HEK293 (cell line): ENCODE data around the gene FPGS.
A peak's percentile ranks its signal among the peaks of the same experiment; 100 is the strongest.

Experiments
- CTCF ChIA-PET: fragments of 350-600 bp; formaldehyde crosslinking; extraction: SDS; loops from one replicate; lab custom pipeline; 2021; ENCODE audit warnings: antibody characterized with exemption; lab: Yijun Ruan, JAX
- POLR2A ChIA-PET: fragments of 300-600 bp; formaldehyde crosslinking; extraction: SDS; loops from one replicate; lab custom pipeline; 2020; ENCODE audit warnings: antibody characterized with exemption, inconsistent platforms; lab: Yijun Ruan, JAX
- H3K27ac ChIP-seq: fragments of 200-500 bp; sonication (Bioruptor generic); 2 replicates; pipeline ENCODE4 v1.5.1; 2014; ENCODE audit warnings: low read depth, low read length, control low read depth, inconsistent platforms; ENCODE audit errors: extremely low read depth
- H3K36me3 ChIP-seq, 2 experiments: fragments of 200-500 bp in 1 of 2; sonication (Bioruptor generic) in 1 of 2; 1 replicate in 1 of 2; 2 replicates in 1 of 2; pipeline ENCODE4 v1.5.1; 2014 to 2017; ENCODE audit warnings: inconsistent platforms in 2 of 2, low read length in 2 of 2; ENCODE audit not compliant: control insufficient read depth in 2 of 2, insufficient read depth in 1 of 2
- H3K4me1 ChIP-seq: fragments of 200-500 bp; sonication (Bioruptor generic); 2 replicates; pipeline ENCODE4 v1.5.1; 2014; ENCODE audit warnings: mild to moderate bottlenecking, low read length, inconsistent platforms; ENCODE audit not compliant: control insufficient read depth, insufficient read depth
- H3K4me3 ChIP-seq: 2 replicates; pipeline ENCODE4 v1.5.1; 2011; ENCODE audit warnings: low read depth, mild to moderate bottlenecking, control low read depth, low read length, moderate library complexity
- H3K9me3 ChIP-seq: fragments of 200-500 bp; sonication (Bioruptor generic); 2 replicates; pipeline ENCODE4 v1.5.1; 2014; ENCODE audit warnings: low read depth, low read length, inconsistent platforms; ENCODE audit not compliant: control insufficient read depth, insufficient read depth
- ATF2 ChIP-seq: fragments of 450-650 bp; formaldehyde crosslinking; IDR thresholded peaks from 2 replicates; pipeline ENCODE4 v1.5.1; 2016; ENCODE audit warnings: missing biosample characterization, missing genetic modification characterization, low read depth
- ELK4 ChIP-seq: IDR thresholded peaks from 2 replicates; pipeline ENCODE4 v1.6.1; 2011; ENCODE audit warnings: mild to moderate bottlenecking, low read depth, low read length, borderline replicate concordance
- KLF16 ChIP-seq: fragments of 450-650 bp; formaldehyde crosslinking; IDR thresholded peaks from 2 replicates; pipeline ENCODE4 v1.5.1; 2017; ENCODE audit warnings: missing biosample characterization, missing genetic modification characterization
- PRDM2 ChIP-seq: fragments of 450-650 bp; formaldehyde crosslinking; IDR thresholded peaks from 2 replicates; pipeline ENCODE4 v1.5.1; 2016; ENCODE audit warnings: missing biosample characterization, missing genetic modification characterization, borderline replicate concordance
- ZFP3 ChIP-seq: fragments of 450-650 bp; formaldehyde crosslinking; IDR thresholded peaks from 2 replicates; pipeline ENCODE4 v1.5.1; 2016; ENCODE audit warnings: low read depth, missing biosample characterization, missing genetic modification characterization
- ZNF157 ChIP-seq: fragments of 450-650 bp; formaldehyde crosslinking; IDR thresholded peaks from 2 replicates; pipeline ENCODE4 v1.5.1; 2016; ENCODE audit warnings: missing biosample characterization, missing genetic modification characterization
- ZNF169 ChIP-seq: fragments of 450-650 bp; formaldehyde crosslinking; IDR thresholded peaks from 2 replicates; pipeline ENCODE4 v1.5.1; 2016; ENCODE audit warnings: missing biosample characterization, missing genetic modification characterization
- ZNF2 ChIP-seq: fragments of 450-650 bp; formaldehyde crosslinking; IDR thresholded peaks from 2 replicates; pipeline ENCODE4 v1.5.1; 2016; ENCODE audit warnings: missing biosample characterization, missing genetic modification characterization
- ZNF214 ChIP-seq: fragments of 450-650 bp; formaldehyde crosslinking; IDR thresholded peaks from 2 replicates; pipeline ENCODE4 v1.5.1; 2017; ENCODE audit warnings: missing biosample characterization, mild to moderate bottlenecking, missing genetic modification characterization, borderline replicate concordance
- ZNF26 ChIP-seq: fragments of 450-650 bp; formaldehyde crosslinking; IDR thresholded peaks from 2 replicates; pipeline ENCODE4 v1.5.1; 2016; ENCODE audit warnings: missing biosample characterization, missing genetic modification characterization
- ZNF341 ChIP-seq: fragments of 450-650 bp; formaldehyde crosslinking; IDR thresholded peaks from 2 replicates; pipeline ENCODE4; 2016; ENCODE audit warnings: low read depth, missing biosample characterization, missing genetic modification characterization
- ZNF488 ChIP-seq: fragments of 450-650 bp; formaldehyde crosslinking; IDR thresholded peaks from 2 replicates; pipeline ENCODE4 v1.5.1; 2016; ENCODE audit warnings: missing biosample characterization, missing genetic modification characterization
- ZNF529 ChIP-seq: fragments of 450-650 bp; formaldehyde crosslinking; IDR thresholded peaks from 2 replicates; pipeline ENCODE4 v1.5.1; 2017; ENCODE audit warnings: missing genetic modification characterization, missing biosample characterization; ENCODE audit not compliant: insufficient replicate concordance
- ZNF548 ChIP-seq: fragments of 450-650 bp; formaldehyde crosslinking; IDR thresholded peaks from 2 replicates; pipeline ENCODE4 v1.5.1; 2016; ENCODE audit warnings: missing biosample characterization, missing genetic modification characterization
- ZNF623 ChIP-seq: fragments of 450-650 bp; formaldehyde crosslinking; IDR thresholded peaks from 2 replicates; pipeline ENCODE4 v1.5.1; 2016; ENCODE audit warnings: missing biosample characterization, missing genetic modification characterization
- ZNF629 ChIP-seq: fragments of 450-650 bp; formaldehyde crosslinking; IDR thresholded peaks from 2 replicates; pipeline ENCODE4 v1.5.1; 2017; ENCODE audit warnings: missing biosample characterization, missing genetic modification characterization
- ZNF768 ChIP-seq: fragments of 450-650 bp; formaldehyde crosslinking; IDR thresholded peaks from 2 replicates; pipeline ENCODE4 v1.5.1; 2018; ENCODE audit warnings: missing biosample characterization, mild to moderate bottlenecking, missing genetic modification characterization
- ZSCAN5A ChIP-seq: fragments of 450-650 bp; formaldehyde crosslinking; IDR thresholded peaks from 2 replicates; pipeline ENCODE4 v1.5.1; 2016; ENCODE audit warnings: missing biosample characterization, missing genetic modification characterization

Gene FPGS

GRCh38 chr9:127793093-127793708, 9.5 kb upstream of the FPGS start:
- H3K9me3 ChIP-seq = no peaks in the 10 kb centered on the region
- no peak for TF ChIP-seq ELK4
- TF ChIP-seq ZNF26 (tag by site-specific recombination) = no peak
- TF ChIP-seq ATF2 (tag by site-specific recombination) = no peak
- no peak for TF ChIP-seq ZNF548 (tag by site-specific recombination)
- TF ChIP-seq ZNF529 (tag by site-specific recombination) = no peak
- TF ChIP-seq ZNF214 (tag by site-specific recombination) = no peak
- no peak for TF ChIP-seq ZNF629
- TF ChIP-seq PRDM2 = no peak
- no peak for TF ChIP-seq ZNF488
- no peak for TF ChIP-seq ZNF157
- TF ChIP-seq KLF16 (tag by site-specific recombination) = no peak
- no peak for TF ChIP-seq ZNF768 (tag by site-specific recombination)
- no peak for TF ChIP-seq ZNF623 (tag by site-specific recombination)
- no peak for TF ChIP-seq ZFP3 (tag by site-specific recombination)
- no peak for TF ChIP-seq ZSCAN5A
- no peak for TF ChIP-seq ZNF341 (tag by site-specific recombination)
- no peak for TF ChIP-seq ZNF2
- TF ChIP-seq ZNF169 (tag by site-specific recombination) = no peak
- TF ChIP-seq, all 188 proteins: peak for 0
- H3K27ac ChIP-seq = peak overlapping the region; percentile 24; the same call in 1 of the 2 replicates
- ChIA-PET POLR2A (interaction anchor here (0.7 to 3.0 kb wide), 7 partner anchors 9 to 195 kb away, joined by 3 to 28 read pairs (median 4); partner anchors contain the start of genes FPGS and TOR2A), CTCF (interaction anchor here (0.6 to 1.7 kb wide), 6 partner anchors 12 to 860 kb away, joined by 3 to 8 read pairs (median 4); partner anchors contain the start of gene TOR2A)
- H3K4me1 ChIP-seq = no peaks in the 10 kb centered on the region
- peaks cover 16 to 52% of the 10 kb centered on the region in 2 experiments for H3K36me3 ChIP-seq
- no peak overlapping the region for H3K4me3 ChIP-seq
